PC-3 (cell line): ENCODE results near the gene HDAC1. TPM values are rescaled to one million over a fixed set of nuclear protein-coding genes. Genes with fewer than 3 reads are reported as not detected.

Experiments used
- ATAC-seq: fragments of 200-7000 bp; cut with Tn5 transposase; 2 replicates; pipeline ENCODE4 v1.9.1; 2020; ENCODE audit warnings: mild to moderate bottlenecking, moderate library complexity
- BruUV-seq: library from RNA; stranded (reverse); fragments of 400-500 nt; replicated peaks from 2 replicates; lab custom pipeline; 2021; lab: Mats Ljungman, UMichigan
- CTCF ChIA-PET: fragments of 300-600 bp; sonication (Branson Sonifier 250); formaldehyde crosslinking; loops from one replicate; lab custom pipeline; 2022; ENCODE audit warnings: antibody characterized with exemption; lab: Charles Lee
- POLR2A ChIA-PET: fragments of 300-600 bp; sonication (Branson Sonifier 250); formaldehyde crosslinking; loops from one replicate; lab custom pipeline; 2022; ENCODE audit warnings: antibody characterized with exemption; ENCODE audit not compliant: unreplicated experiment; lab: Charles Lee
- DNase-seq: peaks from one replicate; pipeline ENCODE4 v3.0.0-alpha.2; 2015
- H2AFZ ChIP-seq: fragments of 300-600 bp; sonication (generic); 2 replicates; pipeline ENCODE4 v1.6.0; 2016; ENCODE audit warnings: antibody characterized with exemption, low read length
- H3F3A ChIP-seq: fragments of 300-600 bp; sonication (generic); one replicate; pipeline ENCODE4 v1.6.0; 2017; ENCODE audit warnings: antibody characterized with exemption, low read length, control low read depth, mild to moderate bottlenecking; ENCODE audit not compliant: unreplicated experiment
- H3K27ac ChIP-seq: fragments of 300-600 bp; sonication (generic); 2 replicates; pipeline ENCODE4 v1.5.1; 2016; ENCODE audit warnings: mild to moderate bottlenecking, low read length
- H3K27me3 ChIP-seq: fragments of 300-600 bp; sonication (generic); 2 replicates; pipeline ENCODE4 v1.6.1; 2016; ENCODE audit warnings: low read length, mixed read lengths
- H3K36me3 ChIP-seq: fragments of 300-600 bp; sonication (generic); 2 replicates; pipeline ENCODE4 v1.6.1; 2016; ENCODE audit warnings: low read depth, mixed run types, low read length, mixed read lengths
- H3K4me1 ChIP-seq: fragments of 300-600 bp; sonication (generic); 2 replicates; pipeline ENCODE4 v1.5.1; 2016; ENCODE audit warnings: low read length; ENCODE audit not compliant: insufficient read depth
- H3K4me2 ChIP-seq: fragments of 300-600 bp; sonication (generic); 2 replicates; pipeline ENCODE4 v1.6.0; 2016; ENCODE audit warnings: low read length
- H3K4me3 ChIP-seq: fragments of 300-600 bp; sonication (generic); 2 replicates; pipeline ENCODE4 v1.5.1; 2016; ENCODE audit warnings: mild to moderate bottlenecking, low read length, mixed read lengths
- H3K79me2 ChIP-seq: fragments of 300-600 bp; sonication (generic); 2 replicates; pipeline ENCODE4 v1.6.1; 2017; ENCODE audit warnings: low read length, mixed read lengths
- H3K9ac ChIP-seq: fragments of 300-600 bp; sonication (generic); 2 replicates; pipeline ENCODE4 v1.6.0; 2016; ENCODE audit warnings: mild to moderate bottlenecking, low read length
- H3K9me2 ChIP-seq: fragments of 300-600 bp; sonication (generic); replicated peaks from 2 replicates; pipeline ENCODE4 v1.6.1; 2016; ENCODE audit warnings: mixed run types, low read length, mixed read lengths
- H3K9me3 ChIP-seq: fragments of 300-600 bp; sonication (generic); 2 replicates; pipeline ENCODE4 v1.6.1; 2016; ENCODE audit warnings: low read length, mixed read lengths
- H4K20me1 ChIP-seq: fragments of 300-600 bp; sonication (generic); 2 replicates; pipeline ENCODE4 v1.6.1; 2016; ENCODE audit warnings: low read length, mixed read lengths
- CTCF ChIP-seq: fragments of 300-600 bp; sonication (generic); conservative IDR thresholded peaks from 2 replicates; pipeline ENCODE4 v1.5.1; 2017; ENCODE audit warnings: antibody characterized with exemption, low read depth, mild to moderate bottlenecking, low read length
- EZH2 ChIP-seq: fragments of 300-600 bp; sonication (generic); IDR thresholded peaks from one replicate; pipeline ENCODE4 v1.6.1; 2017; ENCODE audit warnings: antibody characterized with exemption, mild to moderate bottlenecking, low read length; ENCODE audit not compliant: unreplicated experiment
- EZH2phosphoT487 ChIP-seq: fragments of 300-600 bp; sonication (generic); IDR thresholded peaks from 2 replicates; pipeline ENCODE4 v1.6.1; 2018; ENCODE audit warnings: mild to moderate bottlenecking, antibody characterized with exemption, low read length, borderline replicate concordance
- intact Hi-C: fragments of 100-400 bp; cut with micrococcal nuclease; formaldehyde crosslinking; loops from 2 replicates; pipeline ENCODE4 v1.9.0; 2023
- total RNA-seq: library from RNA; depleted of rRNA; stranded (reverse); fragments of >200 nt; gene quantifications from 2 replicates; pipeline ENCODE4 v1.2.3, GENCODE V29; 2014

The HDAC1 gene
- total RNA-seq, 1 experiment from 2014 or later, result 184 TPM

DNA sequence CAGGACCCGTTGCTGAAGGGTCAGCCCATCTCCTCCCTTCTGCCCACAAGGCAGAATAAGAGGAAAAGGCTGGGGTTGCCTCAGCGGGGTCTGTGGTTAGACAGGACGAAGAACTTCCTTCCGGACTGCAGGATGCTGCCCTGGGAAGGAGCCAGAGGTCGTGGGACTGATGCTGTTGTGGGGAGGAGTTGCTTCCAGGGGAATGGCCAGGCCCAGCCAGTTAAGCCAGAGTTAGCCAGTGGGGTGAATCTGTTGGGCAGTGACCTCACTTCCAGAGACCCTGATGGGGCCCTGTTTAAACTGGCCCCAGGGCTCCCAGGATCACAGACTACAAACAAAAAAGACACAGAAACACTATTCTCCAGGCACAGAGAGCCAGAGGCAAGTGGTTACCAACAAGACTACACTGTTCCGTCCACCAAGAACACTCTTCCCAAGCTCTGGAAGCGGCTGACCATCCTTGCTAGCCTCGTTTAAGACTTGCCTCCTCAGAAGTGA is 57.4 kb downstream of the HDAC1 start:
- BruUV-seq, result no TSS peak
- peaks cover 13% of the 10 kb centered on the region for H3K4me1 ChIP-seq
- no peak overlapping the region for H3K9ac ChIP-seq
- ATAC-seq (no peak), DNase-seq (no peak)
- intact Hi-C loops, result no loop called here
- no peaks in the 10 kb centered on the region for H4K20me1 ChIP-seq
- H2AFZ ChIP-seq, result no peak overlapping the region
- POLR2A ChIA-PET, result no interaction called here
- no peak overlapping the region for H3K4me3 ChIP-seq
- H3F3A ChIP-seq, result no peaks in the 10 kb centered on the region
- H3K36me3 ChIP-seq, result no peaks in the 10 kb centered on the region
- no peaks in the 10 kb centered on the region for H3K27me3 ChIP-seq
- H3K79me2 ChIP-seq, result no peaks in the 10 kb centered on the region
- no peaks in the 10 kb centered on the region for H3K9me3 ChIP-seq
- no peaks in the 10 kb centered on the region for H3K9me2 ChIP-seq
- CTCF ChIA-PET, result no interaction called here
- TF ChIP-seq EZH2phosphoT487, result no peak
- TF ChIP-seq CTCF, result no peak
- TF ChIP-seq EZH2, result no peak
- no peak overlapping the region for H3K4me2 ChIP-seq
- H3K27ac ChIP-seq, result no peak overlapping the region

- TF ChIP-seq EZH2phosphoT487 (no peak), CTCF (peak; percentile 46; the same call in 1 of the 2 replicates)
- intact Hi-C loops, result loop anchor here (1.0 kb wide), 2 partner anchors 15 to 43 kb away; partner anchors contain the start of genes BSDC1 and MARCKSL1
- Histone ChIP-seq H3K36me3 (no peaks in the 10 kb centered on the region), H2AFZ (peak overlapping the region; percentile 93), H3K4me2 (peak overlapping the region; percentile 96), H3K4me3 (peak overlapping the region; percentile 81), H3K9me3 (no peaks in the 10 kb centered on the region), H3K9ac (peak overlapping the region; percentile 88), H3K27ac (peak overlapping the region; percentile 38), H4K20me1 (no peaks in the 10 kb centered on the region), H3K79me2 (no peaks in the 10 kb centered on the region), H3K27me3 (no peaks in the 10 kb centered on the region), H3K4me1 (peaks cover 13% of the 10 kb centered on the region), H3F3A (no peaks in the 10 kb centered on the region), H3K9me2 (no peaks in the 10 kb centered on the region)
- BruUV-seq, result TSS peak; percentile 68
- POLR2A ChIA-PET, result interaction anchor here (0.6 kb wide), 1 partner anchor 135 kb away, joined by 4 read pairs; no protein-coding TSS in a partner anchor
- ATAC-seq (peak; percentile 56), DNase-seq (no peak)
- CTCF ChIA-PET, result interaction anchor here (1.1 kb wide), 1 partner anchor 29 kb away, joined by 9 read pairs; no protein-coding TSS in a partner anchor
Measured at GRCh38 chr1:32350785-32351398, 59.0 kb downstream of the HDAC1 start.
